HuH-7 (cell line): ENCODE measurements around the gene SMG1.

Experiments
- DNase-seq: peaks from one replicate; pipeline ENCODE4 v3.0.0; 2011; ENCODE audit warnings: low spot score

The SMG1 gene

DNA sequence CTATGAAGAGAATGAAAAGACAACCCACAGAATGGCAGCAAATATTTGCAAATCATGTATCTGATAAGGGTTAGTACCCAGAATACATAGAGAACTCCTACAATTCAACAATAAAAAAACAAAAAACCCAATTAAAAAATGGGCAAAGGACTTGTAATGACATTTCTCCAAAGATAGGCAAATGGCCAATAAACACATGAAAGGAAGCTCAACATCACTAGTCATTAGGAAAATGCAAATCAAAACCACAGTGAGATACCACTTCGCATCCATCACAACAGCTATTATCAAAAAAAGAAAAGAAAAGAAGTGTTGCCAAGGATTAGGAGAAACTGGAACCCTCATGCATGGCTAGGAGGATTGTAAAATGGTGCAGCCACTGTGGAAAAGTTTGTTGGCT lies 79.8 kb downstream of the SMG1 start:
- DNase-seq: no peak

DNA sequence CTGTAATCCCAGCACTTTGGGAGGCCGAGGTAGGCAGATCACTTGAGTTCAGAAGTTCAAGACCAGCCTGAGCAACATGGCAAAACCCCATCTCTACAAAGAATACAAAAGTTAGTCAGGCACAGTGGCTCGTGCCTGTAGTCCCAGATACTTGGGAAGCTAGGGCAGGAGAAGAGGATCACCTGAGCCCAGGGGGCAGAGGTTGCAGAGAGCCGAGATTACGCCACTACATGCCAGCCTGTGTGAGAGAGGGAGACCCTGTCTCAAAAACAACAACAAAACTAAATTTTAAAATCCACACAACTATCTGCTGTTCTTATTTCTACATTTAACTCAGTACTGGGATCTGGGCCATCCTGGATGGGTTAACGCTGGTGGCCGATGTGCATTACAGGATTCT lies 83.6 kb downstream of the SMG1 start:
- no peak for DNase-seq

DNA sequence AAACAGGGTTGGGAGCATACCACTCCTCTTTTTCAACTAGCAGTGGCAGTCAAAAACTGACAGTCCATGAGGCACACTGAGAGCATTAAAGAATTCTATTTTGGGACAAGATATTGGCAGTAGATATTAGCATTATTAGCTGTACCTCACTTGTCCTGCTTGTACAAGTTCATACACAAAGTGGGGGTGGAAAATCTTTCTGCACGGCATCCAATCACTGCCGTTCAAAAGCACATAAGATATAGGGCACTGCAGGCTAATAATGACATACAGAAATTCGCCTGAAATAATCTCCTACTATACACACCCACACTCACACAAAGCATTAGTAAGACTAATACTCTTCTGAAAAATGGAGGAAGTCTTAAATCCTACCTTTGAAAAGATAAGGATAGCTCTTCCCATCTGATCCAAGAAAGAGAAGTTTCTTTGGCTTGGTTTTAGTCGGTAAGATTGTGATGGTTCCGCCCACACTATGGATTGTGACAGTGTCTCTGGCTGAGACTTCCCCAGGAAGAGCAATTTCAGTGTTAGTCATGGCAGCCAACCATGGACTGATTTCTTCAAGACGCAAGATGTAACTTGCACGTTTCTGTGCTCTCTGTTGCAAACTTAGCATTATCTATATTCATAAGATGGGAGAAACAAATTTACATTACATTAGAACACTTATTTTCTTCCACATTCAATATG lies 84.2 kb downstream of the SMG1 start:
- DNase-seq: no peak

DNA sequence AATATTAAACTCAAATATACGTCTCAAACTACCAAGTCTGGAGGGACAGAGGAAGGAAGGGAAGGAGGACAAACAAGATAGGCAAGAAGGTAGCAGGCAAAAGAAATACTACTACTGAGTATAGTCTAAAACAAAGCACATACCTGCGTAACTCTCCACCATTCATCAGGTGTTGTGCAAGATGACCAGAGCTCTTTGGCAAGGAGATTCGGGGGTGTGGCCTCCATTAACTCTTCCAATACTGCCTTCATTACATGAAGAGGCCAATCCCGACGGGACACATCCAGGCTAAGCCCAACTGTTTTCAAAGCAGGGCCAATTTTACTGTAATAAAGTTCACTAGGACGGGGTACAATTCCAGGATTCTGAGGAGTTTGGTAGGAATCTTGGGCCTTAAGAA lies 86.7 kb downstream of the SMG1 start:
- peak; percentile 44 for DNase-seq

DNA sequence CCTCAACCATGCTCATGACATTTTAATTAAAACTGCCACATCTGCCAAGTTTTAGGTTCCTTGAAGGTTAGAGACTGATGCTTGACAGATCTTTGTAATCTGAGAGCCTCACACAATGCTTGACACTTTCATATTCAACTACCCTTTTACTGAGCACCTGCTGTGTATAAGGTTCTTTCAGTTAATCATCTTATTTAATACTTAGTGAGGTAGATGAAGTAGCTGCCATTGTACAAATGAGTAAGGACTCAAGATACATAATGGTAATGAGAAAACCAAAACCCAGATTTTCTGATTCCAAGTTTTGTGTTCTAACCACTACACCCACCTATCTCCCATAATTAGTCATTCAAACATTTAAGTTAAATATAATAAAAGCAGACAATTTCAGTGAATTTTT lies 89.5 kb downstream of the SMG1 start:
- DNase-seq: no peak

DNA sequence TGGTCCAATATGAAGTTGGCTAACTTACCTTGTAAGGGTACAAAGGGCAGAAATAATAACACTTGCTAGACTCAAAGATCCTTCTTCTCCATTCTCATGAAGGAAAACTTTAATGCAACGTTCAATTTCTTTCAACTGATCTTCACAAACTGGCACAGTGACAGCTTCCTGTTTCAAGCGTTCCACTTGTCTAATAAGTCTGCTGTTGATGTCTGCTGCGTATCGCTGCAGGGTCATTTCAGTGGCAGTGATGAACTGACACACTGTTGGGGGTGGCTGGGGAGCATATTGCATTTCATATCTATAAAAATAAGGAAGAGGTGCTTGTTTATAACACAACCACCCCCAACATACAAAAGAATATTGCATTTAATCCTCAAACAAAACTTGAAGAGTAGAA lies 91.3 kb downstream of the SMG1 start:
- DNase-seq: no peak

DNA sequence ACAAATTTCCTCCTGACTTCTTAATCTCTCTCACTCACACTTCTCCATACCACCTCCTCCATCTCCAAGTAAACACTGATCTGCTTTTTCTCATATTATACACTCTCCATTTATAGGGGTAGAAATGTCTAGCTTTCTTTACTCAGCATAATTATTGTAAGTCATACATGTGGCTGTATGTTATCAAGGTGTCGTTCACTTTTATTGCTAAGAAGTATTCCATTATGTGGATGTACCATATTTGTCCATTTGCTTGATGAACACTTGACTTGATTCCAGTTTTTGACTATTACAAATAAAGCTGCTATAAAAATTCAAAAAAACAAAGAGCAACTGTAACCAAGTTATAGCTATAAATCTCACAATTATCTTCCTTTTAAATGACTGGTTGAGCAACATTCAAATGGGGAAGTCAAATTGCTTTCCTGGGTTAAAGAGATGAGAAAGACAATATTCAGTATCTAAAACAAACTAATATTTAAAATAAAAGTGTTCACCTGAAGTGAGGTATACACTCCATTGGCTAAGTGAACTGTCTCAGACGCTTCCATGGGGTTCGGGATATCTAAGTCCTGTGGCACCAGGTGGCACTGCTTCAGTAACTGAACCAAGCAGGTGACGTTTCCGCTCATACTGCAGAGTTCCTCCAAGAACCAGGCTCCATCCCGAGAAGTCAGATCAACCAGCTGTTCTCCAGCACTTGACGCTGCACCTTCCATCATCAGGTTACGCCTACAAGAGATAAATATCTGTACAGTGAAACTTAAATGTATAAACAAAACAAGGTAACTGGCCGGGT lies 92.3 kb downstream of the SMG1 start:
- no peak for DNase-seq

DNA sequence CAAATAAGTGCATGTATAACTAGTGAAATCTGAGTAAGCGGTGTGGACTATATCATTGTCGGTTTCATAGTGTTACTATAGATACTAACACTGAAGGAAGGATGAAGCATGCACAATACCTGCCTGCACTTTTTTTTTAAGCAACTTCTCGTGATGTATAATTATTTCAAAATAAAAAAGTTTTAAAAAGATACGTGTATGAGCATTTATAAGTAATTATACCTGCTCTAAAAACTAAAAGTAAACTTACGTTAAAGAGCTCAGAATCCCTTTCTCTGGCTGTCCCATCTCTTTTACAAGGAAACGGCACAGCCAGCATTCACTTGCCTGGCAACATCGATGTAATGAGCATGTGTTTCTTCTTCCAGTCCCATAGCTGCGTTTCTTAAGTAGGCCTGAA lies 93.6 kb downstream of the SMG1 start:
- DNase-seq: no peak

DNA sequence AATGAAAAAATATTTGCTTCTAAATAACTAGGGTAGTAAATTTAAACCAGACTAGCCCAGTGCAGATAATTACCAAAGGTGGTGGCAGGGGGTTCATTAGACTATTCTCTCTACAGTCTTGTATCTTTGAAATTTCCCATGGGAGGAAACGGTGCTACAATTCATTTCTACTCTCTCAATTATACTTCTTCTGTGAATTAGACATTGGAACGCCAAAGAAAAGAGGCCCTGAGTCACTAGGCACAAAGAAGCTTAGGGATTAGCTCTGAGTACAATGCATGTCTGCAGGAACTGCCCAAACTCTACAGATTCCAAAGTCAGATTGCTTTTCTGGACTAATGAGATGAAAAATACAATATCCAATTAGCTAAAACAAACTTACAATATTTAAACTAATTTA lies 94.2 kb downstream of the SMG1 start:
- DNase-seq: no peak

DNA sequence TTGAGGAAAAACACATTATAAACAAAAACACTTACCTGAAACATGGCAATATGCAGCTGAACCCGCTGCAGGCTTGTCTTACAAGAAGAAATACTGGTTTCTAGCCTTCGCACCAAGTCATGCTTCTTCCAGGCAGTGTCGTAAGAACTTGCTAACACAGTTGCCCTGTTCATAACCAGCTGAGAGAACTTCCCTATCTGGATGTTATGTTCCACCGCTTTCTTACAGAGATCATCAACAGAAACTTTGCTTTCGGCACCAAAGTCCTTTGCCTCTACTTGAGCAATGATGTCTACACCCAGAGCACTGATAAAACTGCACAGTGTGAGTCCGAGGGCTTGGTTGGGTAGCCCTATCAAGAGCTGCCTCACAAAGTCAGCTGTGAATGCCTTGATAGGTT lies 97.0 kb downstream of the SMG1 start:
- DNase-seq: no peak

DNA sequence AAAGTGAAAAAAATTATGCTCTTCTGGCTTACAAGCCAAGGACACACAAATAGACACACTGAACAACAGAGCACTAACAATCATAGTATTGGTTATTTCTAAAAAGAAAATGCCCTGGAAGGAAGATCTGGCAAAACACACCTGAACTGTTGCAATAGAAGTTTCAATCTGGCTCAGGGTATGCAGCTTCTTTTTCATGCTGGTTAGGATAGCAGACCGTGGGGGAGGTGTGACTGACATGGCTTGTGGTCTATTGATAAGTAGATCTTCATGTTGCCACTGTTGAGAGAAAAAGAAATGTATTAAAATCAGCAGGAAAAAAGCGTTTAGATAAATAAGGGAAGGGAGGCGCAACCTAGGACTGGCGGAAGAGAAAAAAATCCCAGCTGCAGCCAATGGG lies 98.3 kb downstream of the SMG1 start:
- no peak for DNase-seq

DNA sequence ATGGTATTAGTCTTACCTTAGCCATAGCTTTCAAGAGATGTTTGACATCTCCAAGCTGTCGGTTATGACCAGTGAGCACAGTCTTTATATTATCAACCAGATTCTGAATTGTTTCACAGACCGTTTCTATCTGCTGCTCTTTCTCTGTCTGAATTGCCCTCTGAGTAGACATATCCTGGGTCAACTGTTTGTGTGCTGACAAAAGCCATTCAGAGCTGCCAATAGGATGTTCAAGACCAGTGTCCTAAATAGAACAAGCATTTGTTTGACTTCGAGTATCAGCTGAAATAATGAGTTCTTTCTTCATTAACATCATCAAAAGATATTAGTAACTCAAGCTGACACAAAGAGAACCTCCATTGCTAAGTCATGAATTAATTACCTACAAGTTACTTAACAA lies 109.9 kb downstream of the SMG1 start:
- DNase-seq: no peak

DNA sequence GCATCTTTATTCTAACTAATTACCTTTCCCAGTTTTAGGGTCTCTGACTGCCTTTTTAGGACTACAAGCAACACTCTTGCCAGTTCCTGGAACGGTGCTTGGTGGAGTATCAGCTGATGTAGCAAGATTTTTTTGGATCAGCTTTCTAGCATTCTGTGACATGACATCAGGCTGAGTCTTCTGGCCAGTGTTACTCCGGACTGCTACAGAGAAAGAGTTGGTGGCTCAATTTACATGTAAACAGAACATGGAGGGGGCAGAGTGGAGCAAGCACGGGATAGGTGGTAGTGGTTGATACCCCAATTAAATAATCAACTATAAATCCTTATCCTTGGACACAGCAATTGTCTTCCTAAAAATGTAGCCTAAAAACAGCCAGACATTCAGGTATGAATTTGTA lies 114.3 kb downstream of the SMG1 start:
- DNase-seq: no peak

DNA sequence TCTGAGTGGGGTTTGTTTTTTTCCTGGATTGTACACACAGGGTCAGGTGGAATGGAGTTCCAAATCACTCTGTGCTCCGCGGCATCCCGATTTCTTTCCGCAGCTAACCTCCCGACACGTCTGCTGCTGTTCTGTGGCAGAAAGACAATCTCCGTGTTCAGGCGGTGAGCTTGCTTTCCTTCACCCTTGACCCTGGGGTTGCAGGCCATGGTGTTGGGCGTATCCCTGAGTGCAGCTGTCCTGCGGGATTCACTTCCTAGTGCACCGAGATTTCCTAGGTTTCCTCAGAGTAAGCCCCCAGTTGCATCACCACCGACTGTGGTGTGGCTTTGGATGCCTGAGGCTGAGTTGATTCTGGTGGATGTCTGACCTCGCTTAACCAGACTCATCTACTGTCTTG lies 117.0 kb downstream of the SMG1 start:
- no peak for DNase-seq

DNA sequence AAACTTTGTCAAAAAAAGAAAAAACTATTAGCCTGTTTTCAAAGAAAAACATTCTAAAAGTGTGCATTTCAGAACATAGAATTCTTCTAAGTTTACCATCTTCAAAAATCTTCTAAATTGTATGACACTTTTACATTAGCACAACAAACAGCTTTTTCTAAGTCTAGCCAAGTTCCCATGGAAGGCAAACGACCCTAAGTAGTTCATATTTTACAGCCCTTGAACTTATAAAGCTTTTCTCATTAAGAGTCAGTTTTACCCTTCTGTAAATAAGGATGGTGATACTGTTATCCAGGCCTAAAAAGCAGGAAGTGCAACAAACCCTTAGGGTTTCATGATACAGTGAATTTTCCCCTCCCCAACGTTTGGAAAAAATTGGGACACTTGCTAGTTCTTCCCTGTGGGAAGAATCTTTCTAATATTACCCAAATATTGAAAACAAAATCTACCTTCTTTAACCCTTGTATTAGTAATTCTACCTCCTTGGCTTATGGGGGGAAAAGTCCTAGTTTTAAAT lies 120.9 kb downstream of the SMG1 start:
- DNase-seq: no peak

DNA sequence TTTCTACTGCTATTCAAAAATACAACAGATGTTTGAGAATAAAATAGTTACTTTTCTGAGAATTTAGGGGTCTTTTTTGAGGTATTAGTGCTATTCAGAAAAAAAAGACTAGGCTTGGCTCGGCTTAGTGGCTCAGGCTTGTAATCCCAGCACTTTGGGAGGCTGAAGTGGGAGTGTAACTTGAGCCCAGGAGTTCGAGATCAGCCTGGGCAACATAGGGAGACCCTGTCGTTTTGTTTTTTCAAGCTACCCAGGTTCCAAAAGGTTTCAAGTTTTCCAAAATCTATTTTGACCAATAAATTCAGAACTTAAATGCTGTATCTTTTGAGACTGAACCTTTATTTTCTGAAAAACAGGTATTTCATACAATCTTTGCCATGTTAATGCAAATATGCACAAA lies 121.7 kb downstream of the SMG1 start:
- DNase-seq: no peak

DNA sequence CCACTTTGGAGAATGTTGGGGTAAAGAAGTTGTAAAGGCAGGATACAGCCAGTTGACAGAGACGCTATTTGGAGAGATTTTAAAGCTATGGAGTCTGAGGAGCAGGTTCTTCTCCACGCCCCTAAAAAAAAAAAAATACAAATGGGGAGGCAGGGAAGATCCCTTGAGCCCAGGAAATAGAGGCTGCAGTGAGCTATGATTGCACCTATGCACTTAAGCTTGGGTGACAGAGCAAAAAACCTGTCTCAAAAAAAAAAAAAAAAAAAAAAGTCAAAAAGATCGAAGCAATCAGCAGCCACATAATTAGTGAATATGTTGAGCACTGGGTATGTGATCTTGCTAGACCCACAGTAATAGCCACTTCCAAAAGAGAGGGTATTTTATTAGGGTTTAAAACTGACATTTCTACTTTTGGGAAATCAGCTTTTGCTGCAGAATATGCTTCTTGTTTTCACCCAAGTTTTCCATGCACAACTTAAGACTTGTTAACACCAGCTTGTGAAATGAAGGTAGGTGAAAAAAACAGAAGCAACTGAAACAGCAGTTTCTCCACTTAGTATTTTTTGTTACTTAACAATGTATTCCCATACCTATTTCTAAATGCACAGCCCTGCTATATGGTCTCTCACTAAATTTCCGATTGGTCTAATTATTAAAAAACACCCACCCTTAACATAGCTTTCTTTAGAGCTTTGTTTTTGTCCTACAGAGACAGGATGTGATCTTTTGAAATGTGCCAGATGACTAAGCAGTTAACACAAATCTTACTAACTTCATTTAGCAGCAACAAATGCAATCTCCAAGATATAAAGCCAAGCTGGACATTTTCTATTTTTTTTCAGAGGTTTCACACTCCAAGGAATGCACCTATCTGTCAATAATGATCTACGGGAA lies 122.4 kb downstream of the SMG1 start:
- DNase-seq: no peak

DNA sequence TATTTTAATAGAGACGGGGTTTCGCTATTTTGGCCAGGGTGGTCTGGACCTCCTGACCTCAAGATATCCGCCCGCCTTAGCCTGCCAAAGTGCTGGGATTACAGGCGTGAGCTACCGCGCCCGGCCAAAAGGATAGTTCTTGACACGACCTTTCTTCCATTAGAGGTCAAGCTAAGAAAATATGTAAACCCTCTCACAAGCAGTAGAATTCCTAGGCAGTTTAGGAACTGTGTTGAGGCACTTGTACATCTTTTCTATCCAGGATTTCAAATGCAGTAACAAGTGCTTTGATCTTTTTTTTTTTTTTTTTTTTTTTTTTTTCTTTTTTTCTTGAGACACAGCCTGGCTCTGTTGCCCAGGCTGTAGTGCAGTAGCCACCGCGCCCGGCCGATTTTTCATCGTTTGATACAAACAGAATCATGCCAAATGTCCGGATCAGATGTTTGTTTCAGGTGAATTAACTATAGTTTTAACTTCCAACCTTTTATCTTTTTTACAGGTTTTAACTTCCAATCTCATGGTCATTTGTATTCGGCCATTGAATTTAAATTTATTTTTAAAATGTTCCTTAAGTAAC lies 123.4 kb downstream of the SMG1 start:
- DNase-seq: no peak

DNA sequence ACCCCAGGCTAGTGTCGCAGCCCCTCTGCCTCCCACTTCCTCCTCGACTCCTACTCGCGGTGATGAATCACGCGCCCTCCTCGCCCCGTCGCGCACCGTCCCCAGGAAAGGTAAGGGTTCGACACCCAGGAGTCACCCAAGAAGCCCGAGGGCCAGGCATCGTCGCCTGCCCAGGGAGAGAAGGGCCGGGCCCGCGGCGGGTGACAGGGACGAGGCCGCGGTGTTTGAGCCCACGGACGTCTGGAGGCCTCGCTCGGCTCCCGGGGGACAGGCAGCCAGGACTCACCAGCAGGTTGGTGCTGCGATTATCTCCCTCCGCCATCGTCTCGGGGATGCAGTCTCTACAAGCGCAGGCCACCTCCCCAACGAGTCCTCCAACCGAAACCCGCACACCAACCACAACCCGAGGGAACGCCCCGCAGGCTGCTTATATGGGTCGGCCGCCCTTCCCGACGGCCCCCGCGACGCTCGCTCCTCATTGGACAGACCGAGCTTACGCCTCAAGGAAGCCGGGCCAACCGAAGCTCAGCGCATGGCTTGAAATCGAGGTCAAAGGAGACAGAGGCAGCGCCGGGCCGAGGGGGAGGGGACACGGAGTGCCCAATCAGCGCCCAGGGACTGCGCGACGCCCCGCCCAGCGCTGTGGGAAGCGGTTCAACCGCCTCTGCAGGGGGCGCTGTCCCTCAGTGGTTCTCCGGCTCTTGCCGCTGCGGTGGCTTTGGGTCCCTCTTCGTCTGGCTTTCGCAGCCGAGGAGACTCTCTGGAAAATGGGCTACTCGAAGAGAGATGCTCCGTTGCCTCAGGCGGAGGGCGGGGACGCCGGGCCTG lies 124.8 kb downstream of the SMG1 start, which contains the start of gene ARL6IP1:
Gene ARL6IP1 (minus strand): TSS at position 405 of the 828 bp plus-strand sequence. CDS start 83 bp downstream, at position 322.
- peak; percentile 96 for DNase-seq

DNA sequence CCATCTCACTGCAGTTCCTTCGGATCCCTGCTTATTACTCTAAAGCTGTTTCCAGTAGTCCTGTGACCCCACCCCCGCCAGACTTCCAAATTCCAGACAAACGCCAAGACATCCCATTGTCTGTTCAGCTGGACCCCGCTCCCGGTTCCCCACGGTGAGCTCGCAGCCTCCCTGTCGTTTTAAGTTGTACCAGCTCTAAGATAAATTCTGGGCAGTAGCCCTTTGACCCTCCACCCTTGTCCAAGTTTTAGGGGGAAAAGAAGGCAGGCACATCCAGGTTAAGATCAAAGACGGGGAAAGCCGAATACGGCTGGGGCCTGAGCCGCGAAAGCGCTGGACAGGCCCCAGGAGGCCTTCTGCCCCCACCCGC lies 125.4 kb downstream of the SMG1 start:
- DNase-seq: no peak

DNA sequence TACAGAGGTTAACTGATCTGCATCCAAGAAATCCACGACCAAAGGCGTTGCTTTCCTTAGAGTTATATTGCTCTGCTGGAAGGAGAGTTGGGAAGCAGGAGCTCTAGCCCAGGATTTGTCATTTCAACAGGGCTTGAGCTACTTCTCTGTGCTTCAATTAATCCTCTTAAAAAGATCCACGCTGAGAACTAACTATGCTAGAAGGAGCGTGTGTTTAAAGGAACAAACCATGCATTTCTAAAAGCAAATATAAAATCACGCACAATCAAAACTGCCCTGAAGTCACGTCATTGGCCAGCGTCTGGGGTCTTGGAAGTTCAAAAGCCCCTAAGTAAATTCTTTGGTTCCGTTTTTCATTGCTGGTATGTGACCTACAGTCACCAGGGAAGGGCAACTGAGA lies 125.9 kb downstream of the SMG1 start:
- no peak for DNase-seq
